Bronchial epithelial cell (primary cell): ENCODE data around the gene SLC9A5. TPM values are rescaled to one million over a fixed set of nuclear protein-coding genes. Genes with fewer than 3 reads are reported as not detected.
A peak's percentile ranks its signal among the peaks of the same experiment; 100 is the strongest.

ENCODE experiments used
- DNase-seq: peaks from one replicate; pipeline ENCODE4 v3.0.0-alpha.2; 2010; ENCODE audit warnings: low read depth
- FAIRE-seq: peaks from 2 replicates; lab custom pipeline; 2011; peaks lifted over from hg19 to GRCh38; lab: Jason Lieb, UNC
- H3K27me3 ChIP-seq: 2 replicates; pipeline ENCODE4 v1.5.1; 2011; ENCODE audit warnings: low read length; ENCODE audit not compliant: control insufficient read depth, insufficient read depth
- H3K36me3 ChIP-seq: 2 replicates; pipeline ENCODE4 v1.5.1; 2011; ENCODE audit warnings: low read length; ENCODE audit not compliant: control insufficient read depth, insufficient read depth
- H3K4me3 ChIP-seq: 2 replicates; pipeline ENCODE4 v1.5.1; 2011; ENCODE audit warnings: mild to moderate bottlenecking, low read depth, low read length, control low read depth
- CTCF ChIP-seq: IDR thresholded peaks from 2 replicates; pipeline ENCODE4 v1.5.1; 2011; ENCODE audit warnings: mild to moderate bottlenecking, moderate library complexity, low read length, control low read depth, inconsistent platforms; ENCODE audit not compliant: insufficient read depth, severe bottlenecking
- total RNA-seq: library from RNA; depleted of rRNA; stranded (reverse); fragments of >200 nt; gene quantifications from 2 replicates; pipeline ENCODE4 v1.2.1, GENCODE V29; 2014

SLC9A5 gene
- total RNA-seq, 1 donor from 2014 or later: 0.26 TPM

GRCh38 chr16:67269766-67270165 lies 21.0 kb downstream of the SLC9A5 start:
- no peaks in the 10 kb centered on the region for H3K27me3 ChIP-seq
- no peak for TF ChIP-seq CTCF
- H3K4me3 ChIP-seq: no peak overlapping the region
- DNase-seq: peak; percentile 46
- no peaks in the 10 kb centered on the region for H3K36me3 ChIP-seq
- FAIRE-seq: no peak

- Histone ChIP-seq H3K4me3 (no peak overlapping the region), H3K27me3 (no peaks in the 10 kb centered on the region), H3K36me3 (no peaks in the 10 kb centered on the region)
- DNase-seq (no peak), FAIRE-seq (no peak)
- TF ChIP-seq CTCF: no peak
Observed at GRCh38 chr16:67270931-67271338, 22.2 kb downstream of the SLC9A5 start.

GRCh38 chr16:67271446-67271845 lies 22.7 kb downstream of the SLC9A5 start:
- peaks cover 1% of the 10 kb centered on the region for H3K36me3 ChIP-seq
- no peaks in the 10 kb centered on the region for H3K27me3 ChIP-seq
- DNase-seq (no peak), FAIRE-seq (no peak)
- no peak for TF ChIP-seq CTCF
- no peak overlapping the region for H3K4me3 ChIP-seq

- Histone ChIP-seq H3K36me3 (peaks cover 2% of the 10 kb centered on the region), H3K4me3 (no peak overlapping the region), H3K27me3 (no peaks in the 10 kb centered on the region)
- no peak for FAIRE-seq
- TF ChIP-seq CTCF: no peak
- no peak for DNase-seq
Observed at GRCh38 chr16:67275321-67275720, 26.5 kb downstream of the SLC9A5 start.

GRCh38 chr16:67277294-67277998 lies 28.7 kb downstream of the SLC9A5 start:
- H3K36me3 ChIP-seq: peaks cover 2% of the 10 kb centered on the region
- FAIRE-seq: no peak
- no peaks in the 10 kb centered on the region for H3K27me3 ChIP-seq
- no peak for TF ChIP-seq CTCF
- DNase-seq: peak; percentile 95
- no peak overlapping the region for H3K4me3 ChIP-seq
